Measurements from ENCODE around the gene C5orf63.

DNA sequence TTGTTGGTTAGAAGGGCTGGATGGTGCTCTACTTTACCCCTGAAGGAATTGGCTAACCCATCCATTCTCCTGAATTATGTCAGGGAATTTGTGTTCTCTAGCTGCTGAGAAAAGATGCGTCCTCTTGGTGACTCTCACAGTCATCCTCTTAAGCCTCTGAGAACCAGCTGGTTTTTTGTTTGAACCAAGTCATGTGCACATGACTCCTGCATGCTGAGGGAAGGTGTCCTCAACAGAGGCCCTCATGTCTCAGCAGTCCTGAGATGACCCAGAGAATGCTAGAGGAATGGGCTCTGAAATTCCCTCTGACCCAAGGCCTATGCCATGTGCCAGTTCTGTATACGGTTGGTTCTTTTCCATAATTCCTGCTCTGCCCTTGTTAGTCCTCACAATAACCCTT lies 10.4 kb upstream of the C5orf63 start:
- TF ChIP-seq CTCF (IDR thresholded peaks at IDR 0.05; ENCODE audit: low read depth, low read length): no peak
- no peak for TF ChIP-seq EZH2phosphoT487 (IDR thresholded peaks at IDR 0.05; ENCODE audit: low read depth)

Measured in OCI-LY3 (cell line).